Loucy (cell line): ENCODE results near the gene AMFR.

ENCODE experiments used
- CTCF ChIP-seq: fragments of 200-600 bp; sonication (generic); conservative IDR thresholded peaks from 2 replicates; pipeline ENCODE4 v1.5.1; 2014; ENCODE audit warnings: mild to moderate bottlenecking, antibody characterized with exemption, low read length
- EZH2phosphoT487 ChIP-seq: fragments of 200-600 bp; IDR thresholded peaks from 2 replicates; pipeline ENCODE4 v1.6.1; 2018; ENCODE audit warnings: antibody characterized with exemption, mild to moderate bottlenecking, moderate library complexity, borderline replicate concordance

- TF ChIP-seq CTCF (no peak), EZH2phosphoT487 (no peak)
These were observed 85.7 kb downstream of the AMFR start for GRCh38 chr16:56339431-56340195.
